ENCODE data around the gene ACAD10. TPM values are rescaled to one million over a fixed set of nuclear protein-coding genes. Genes with fewer than 3 reads are reported as not detected.

The ACAD10 gene
- total and polyA plus RNA-seq, 2 of the 13 experiments (the other 11 are each of a cell fraction or from before 2014, with no cell fraction given): 15.2 to 16.3 TPM

DNA sequence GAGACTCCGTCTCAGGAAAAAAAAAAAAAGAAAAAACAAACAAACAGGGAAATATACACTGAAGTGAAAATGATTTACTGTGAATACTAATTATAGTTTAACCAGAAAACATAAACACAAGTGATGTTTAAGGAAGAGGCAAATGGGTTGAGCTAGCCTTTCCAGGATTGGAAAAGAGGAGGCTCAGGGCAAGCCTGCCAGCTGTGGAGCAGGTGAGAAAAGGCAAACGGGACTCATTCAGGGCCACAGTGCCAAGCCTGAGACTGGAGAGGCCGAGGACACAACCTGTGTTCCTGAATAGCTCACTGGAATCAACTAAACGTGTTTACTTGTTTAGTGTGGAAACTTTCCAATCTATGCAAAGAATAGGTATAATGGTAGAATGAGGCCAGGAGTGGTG is 120.5 kb downstream of the ACAD10 start:
- TF ChIP-seq ZBTB7A (CRISPR knock-in tag; IDR thresholded peaks at IDR 0.05): no peak
- no peaks in the 10 kb centered on the region for H3K27me3 ChIP-seq (ENCODE audit: control insufficient read depth in 1 of 2, insufficient read depth in 2 of 2, low read length in 2 of 2)
- no peaks in the 10 kb centered on the region for H4K20me1 ChIP-seq (ENCODE audit: insufficient read depth, low read length)
- ATAC-seq (no peak), DNase-seq (ENCODE audit: low spot score) (no peak), FAIRE-seq (no peak)
- no TSS peak for BruUV-seq (replicated peaks)
- ChIA-PET POLR2A (no interaction called here), CTCF (ENCODE audit: low intra/inter-chr PET ratio, low total read pairs) (no interaction called here)
- in situ Hi-C loops (cut with HindIII; ENCODE audit: extremely low pct_ligation_motif_present, low pct_unique_long_range_greater_than_20kb): no loop called here
- peaks cover 8 to 42% of the 10 kb centered on the region in 2 experiments; a peak in 4 of 5 replicates for H3K36me3 ChIP-seq (replicated peaks in 1 of 2; ENCODE audit: control insufficient read depth in 1 of 2, insufficient read depth in 2 of 2, low read length in 2 of 2)
- intact Hi-C loops (cut with micrococcal nuclease; ENCODE audit: unreplicated experiment): no loop called here
- no peak overlapping the region for H3K27ac ChIP-seq (ENCODE audit: extremely low read length, insufficient read depth, low read length)
- H2AFZ ChIP-seq (ENCODE audit: low read length): no peak overlapping the region
- H3K79me2 ChIP-seq (ENCODE audit: insufficient read depth, low read length): no peaks in the 10 kb centered on the region
- no peak overlapping the region for H3K4me3 ChIP-seq (replicated peaks in 1 of 3; ENCODE audit: insufficient read depth in 1 of 3, low read depth in 2 of 3, low read length in 3 of 3)
- H3K9me3 ChIP-seq (ENCODE audit: low read length): no peaks in the 10 kb centered on the region
- no peak overlapping the region for H3K9ac ChIP-seq (ENCODE audit: insufficient read depth, low read depth, low read length)
- H3K4me2 ChIP-seq (ENCODE audit: low read depth, low read length): no peak overlapping the region
- WGBS (ENCODE audit: low lambda C conversion rate): 95% methylated on average over 4 of the region's 4 CpGs
- H3K4me1 ChIP-seq (ENCODE audit: insufficient read depth, low read length): peaks cover 15% of the 10 kb centered on the region

Small RNA genes within 50 kb of the gene (microRNA-seq; reads per million reads assigned to microRNA genes)
- 1.4 reads per million for gene MIR6761

Small RNA genes within 50 kb of the gene (small RNA-seq; reads per million reads assigned to genes)
- gene MIR6761 (ENCODE audit: insufficient read depth in 2 of 3, insufficient read length in 3 of 3, low read depth in 2 of 3, low replicate concordance in 1 of 3): 0 reads per million in 3 experiments

Other genes starting within 250 kb of the ACAD10 start
- 15.7 and 18.1 TPM in 2 replicates for gene ATXN2, start 86.7 kb upstream of the ACAD10 start, total RNA-seq (2016; rRNA removed; fragmentation: Illumina TruSeq; extraction: Trizol)
- gene ATXN2, start 86.7 kb upstream of the ACAD10 start, polyA plus RNA-seq (2011; rRNA removed): 27.1 and 28.9 TPM in 2 replicates
- gene BRAP, start 97 bp upstream of the ACAD10 start, total RNA-seq (2016; rRNA removed; fragmentation: Illumina TruSeq; extraction: Trizol): 15.4 and 18.3 TPM in 2 replicates
- 8.1 TPM in 2 replicates for gene BRAP, start 97 bp upstream of the ACAD10 start, polyA plus RNA-seq (2011; rRNA removed)
- gene ALDH2, start 80.9 kb downstream of the ACAD10 start, total RNA-seq (2016; rRNA removed; fragmentation: Illumina TruSeq; extraction: Trizol): 72.8 and 103 TPM in 2 replicates
- 67.8 and 78.8 TPM in 2 replicates for gene ALDH2, start 80.9 kb downstream of the ACAD10 start, polyA plus RNA-seq (2011; rRNA removed)
- 47.5 and 58.2 TPM in 2 replicates for gene MAPKAPK5, start 156.2 kb downstream of the ACAD10 start, total RNA-seq (2016; rRNA removed; fragmentation: Illumina TruSeq; extraction: Trizol)
- gene MAPKAPK5, start 156.2 kb downstream of the ACAD10 start, polyA plus RNA-seq (2011; rRNA removed): 36.7 and 43.2 TPM in 2 replicates

Measured in HepG2 (cell line).